HK-2 (cell line): ENCODE measurements around the gene PERM1.
"Not testable (repeated sequence)": the region's sequence is repeated elsewhere in the genome, so short reads cannot be mapped to it uniquely, and the experiment has no call there.

Experiments
- DNase-seq: peaks from one replicate; pipeline ENCODE4 v3.0.0-alpha.2; 2018; ENCODE audit not compliant: unreplicated experiment

Gene PERM1

DNA sequence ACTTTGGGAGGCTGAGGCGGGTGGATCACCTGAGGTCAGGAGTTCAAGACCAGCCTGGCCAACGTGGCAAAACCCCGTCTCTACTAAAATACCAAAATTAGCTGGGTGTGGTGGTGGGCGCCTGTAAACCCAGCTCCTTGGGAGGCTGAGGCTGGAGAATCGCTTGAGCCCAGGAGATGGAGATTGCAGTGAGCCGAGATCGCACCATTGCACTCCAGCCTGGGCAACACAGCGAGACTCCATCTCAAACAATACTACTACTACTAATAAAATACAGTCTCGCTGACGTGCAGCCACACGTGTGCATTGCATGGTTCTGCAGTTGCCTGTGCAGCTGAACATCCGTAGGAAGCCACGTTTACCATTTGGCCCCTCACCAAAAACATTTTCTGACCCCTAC, 35.1 kb downstream of the PERM1 start:
- not testable (repeated sequence) for DNase-seq

DNA sequence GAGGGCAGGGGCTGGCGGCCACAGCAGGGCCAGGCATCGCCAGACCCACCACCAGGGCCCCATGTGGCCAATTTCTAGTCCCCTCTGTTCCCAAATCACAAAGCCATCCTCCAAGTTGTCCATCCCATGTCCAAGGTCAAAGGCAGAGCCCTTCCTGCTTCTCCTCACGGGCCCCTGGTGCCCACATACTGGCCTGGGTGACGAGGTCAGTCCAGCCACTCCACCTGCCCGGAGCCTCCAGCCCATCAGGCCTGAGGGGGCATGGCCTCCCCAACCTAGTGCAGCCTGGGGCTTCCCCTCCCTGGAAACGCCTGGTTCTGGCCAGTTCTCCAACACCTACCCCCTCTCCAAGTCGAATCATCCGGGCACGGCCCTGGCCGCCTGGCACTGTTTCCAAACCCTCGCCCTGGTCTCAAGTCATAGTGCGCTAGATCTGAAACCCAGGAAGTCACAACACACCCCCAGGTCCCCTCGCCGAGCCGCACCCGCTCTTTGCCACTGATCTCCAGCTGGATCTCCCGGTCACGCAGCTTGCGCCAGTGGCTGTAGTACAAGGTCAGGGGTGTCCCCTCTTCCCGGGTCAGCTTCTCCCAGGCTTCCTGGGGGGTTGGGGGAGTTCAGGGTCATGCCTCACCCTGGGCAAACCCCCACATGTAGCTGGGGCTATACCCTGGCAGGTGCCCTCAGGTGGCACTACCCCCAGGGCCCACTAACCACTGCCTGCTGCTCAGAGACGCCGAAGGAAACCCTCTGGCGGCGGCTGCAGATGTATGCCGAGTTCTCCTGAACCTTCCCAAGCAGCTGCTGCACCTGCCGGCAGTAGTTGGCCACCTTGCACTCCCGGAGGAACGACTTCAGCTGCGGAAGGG, 36.0 kb downstream of the PERM1 start:
- DNase-seq, result no peak

DNA sequence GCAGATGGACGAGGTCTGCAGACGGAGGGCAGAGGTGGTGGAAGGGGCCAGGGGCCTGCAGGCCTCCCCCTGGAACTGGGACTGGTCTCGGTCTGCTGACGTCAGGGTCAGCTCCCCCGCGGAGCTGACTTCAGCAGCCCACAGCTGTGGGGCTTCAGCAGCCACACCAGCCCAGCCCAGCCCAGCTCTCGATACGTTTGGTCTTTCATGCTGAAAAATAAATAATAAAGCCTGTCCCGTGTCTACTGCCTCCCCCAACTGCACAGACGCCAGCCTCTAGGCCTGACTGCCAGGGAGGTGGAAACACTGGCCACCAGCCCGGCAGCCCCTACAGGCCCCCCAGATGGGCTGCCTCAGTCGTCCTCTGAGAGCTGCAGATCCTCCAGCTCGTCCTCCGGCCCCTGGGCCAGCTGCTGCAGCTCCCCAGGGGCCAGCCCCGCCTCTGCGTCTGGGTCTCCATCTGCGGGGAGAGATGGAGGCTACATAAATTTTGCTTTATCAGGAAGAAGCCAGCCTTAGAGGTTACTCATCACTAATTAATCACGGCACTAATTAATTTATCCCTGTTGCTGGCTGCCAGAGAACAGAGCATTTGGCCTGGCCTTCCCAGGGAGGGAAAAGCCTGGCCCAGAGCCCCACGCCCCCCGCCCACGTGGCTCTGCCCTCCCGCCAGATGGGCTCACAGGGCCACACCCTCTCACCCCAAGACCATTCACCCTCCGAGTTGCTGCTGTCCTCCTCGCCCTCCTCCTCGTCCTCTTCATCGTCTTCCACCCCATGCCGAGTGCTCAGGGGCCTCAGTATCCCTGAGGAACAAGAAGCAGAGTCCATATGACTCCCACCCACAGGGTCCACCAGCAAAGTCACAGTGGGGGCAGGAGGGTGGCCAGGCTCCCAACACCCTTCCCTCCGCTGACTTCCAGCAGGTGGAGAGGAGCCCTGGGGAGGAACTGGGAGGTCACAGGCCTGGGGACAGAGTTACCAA, 37.3 kb downstream of the PERM1 start:
- DNase-seq, result no peak

DNA sequence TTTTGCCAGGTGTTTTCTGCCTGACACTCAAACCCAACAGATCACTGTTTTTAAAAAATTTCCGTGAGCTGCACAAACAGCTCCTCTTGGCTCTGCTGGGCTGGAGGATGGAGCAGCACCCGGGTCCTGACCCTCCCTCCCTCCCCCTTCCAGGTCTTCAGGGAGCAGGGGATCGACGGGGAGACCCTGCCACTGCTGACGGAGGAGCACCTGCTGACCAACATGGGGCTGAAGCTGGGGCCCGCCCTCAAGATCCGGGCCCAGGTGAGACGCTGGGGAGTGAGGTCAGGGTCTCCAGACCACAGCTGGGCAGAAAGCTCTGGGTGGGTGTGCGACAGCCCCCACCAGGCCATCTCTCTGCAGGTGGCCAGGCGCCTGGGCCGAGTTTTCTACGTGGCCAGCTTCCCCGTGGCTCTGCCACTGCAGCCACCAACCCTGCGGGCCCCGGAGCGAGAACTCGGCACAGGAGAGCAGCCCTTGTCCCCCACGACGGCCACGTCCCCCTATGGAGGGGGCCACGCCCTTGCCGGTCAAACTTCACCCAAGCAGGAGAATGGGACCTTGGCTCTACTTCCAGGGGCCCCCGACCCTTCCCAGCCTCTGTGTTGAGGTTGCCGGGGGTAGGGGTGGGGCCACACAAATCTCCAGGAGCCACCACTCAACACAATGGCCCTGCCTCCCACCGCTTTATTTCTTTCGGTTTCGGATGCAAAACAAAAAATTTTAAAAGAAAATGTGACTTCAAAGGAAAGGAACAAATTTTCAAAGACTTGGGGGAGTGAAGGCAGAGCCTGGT, 38.1 kb downstream of the PERM1 start:
- DNase-seq, result no peak

- no peak for DNase-seq
Observed at GRCh38 chr1:942864-943533, 38.9 kb downstream of the PERM1 start.

GRCh38 chr1:942411-942821, 39.5 kb downstream of the PERM1 start:
- no peak for DNase-seq

DNA sequence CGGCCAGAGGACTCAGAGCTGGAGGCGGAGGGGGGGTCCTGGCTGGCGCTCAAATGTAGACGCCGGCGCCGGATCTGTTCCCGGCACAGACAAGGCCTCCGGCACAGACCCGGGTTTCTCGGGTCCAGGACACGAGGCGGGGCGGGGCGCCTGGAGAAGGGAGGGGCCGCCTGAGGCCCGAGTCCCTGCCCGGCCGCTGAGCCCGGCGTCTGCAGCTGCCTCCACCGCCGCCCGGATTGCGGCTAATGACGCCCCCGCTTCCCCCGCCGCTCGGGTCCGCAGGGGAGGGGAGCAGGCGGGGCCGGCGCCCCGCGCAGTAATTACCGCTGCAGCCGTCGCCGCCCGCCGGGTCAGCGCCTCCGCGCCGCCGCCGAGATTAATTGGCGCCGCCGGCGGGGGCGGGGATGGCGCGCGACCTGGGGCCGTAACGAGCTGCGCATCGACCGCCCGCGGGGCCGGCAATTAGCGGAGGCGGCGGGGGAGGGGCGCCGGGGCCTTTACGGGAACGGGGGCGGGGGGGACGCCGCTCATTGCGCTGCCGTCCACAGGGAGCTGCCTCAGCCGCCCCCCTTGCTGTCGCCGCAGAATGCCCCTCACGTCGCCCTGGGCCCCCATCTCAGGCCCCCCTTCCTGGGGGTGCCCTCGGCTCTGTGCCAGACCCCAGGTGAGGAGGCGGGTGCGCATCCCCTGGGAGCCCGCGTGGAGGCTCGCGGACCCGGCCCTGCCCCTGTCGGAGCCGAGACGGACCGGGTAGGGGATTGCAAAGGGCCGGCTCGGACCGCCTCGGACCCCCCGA, 40.1 kb downstream of the PERM1 start:
- peak; percentile 82 for DNase-seq

DNA sequence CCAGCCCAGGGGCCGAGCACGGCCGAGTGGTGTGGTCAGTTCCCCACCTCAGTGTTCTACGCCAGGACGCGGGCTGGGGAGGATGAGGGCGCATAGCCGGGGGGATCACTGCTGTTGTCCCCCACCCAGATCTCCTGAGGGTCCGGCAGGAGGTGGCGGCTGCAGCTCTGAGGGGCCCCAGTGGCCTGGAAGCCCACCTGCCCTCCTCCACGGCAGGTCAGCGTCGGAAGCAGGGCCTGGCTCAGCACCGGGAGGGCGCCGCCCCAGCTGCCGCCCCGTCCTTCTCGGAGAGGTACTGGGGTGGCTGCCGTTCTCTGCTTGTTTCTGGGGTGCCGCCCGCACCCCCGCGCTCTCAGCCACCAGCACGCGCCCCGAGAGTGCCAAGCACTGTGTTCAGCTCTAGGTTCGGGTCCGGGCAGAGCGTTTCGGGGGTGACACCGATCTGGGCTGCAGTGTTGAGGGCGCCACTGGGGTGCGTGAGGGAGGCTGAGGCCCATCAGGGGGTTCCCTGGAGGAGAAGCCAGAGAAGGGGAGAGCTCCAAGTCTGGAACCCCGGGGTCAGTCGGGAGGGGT, 40.8 kb downstream of the PERM1 start:
- no peak for DNase-seq

DNA sequence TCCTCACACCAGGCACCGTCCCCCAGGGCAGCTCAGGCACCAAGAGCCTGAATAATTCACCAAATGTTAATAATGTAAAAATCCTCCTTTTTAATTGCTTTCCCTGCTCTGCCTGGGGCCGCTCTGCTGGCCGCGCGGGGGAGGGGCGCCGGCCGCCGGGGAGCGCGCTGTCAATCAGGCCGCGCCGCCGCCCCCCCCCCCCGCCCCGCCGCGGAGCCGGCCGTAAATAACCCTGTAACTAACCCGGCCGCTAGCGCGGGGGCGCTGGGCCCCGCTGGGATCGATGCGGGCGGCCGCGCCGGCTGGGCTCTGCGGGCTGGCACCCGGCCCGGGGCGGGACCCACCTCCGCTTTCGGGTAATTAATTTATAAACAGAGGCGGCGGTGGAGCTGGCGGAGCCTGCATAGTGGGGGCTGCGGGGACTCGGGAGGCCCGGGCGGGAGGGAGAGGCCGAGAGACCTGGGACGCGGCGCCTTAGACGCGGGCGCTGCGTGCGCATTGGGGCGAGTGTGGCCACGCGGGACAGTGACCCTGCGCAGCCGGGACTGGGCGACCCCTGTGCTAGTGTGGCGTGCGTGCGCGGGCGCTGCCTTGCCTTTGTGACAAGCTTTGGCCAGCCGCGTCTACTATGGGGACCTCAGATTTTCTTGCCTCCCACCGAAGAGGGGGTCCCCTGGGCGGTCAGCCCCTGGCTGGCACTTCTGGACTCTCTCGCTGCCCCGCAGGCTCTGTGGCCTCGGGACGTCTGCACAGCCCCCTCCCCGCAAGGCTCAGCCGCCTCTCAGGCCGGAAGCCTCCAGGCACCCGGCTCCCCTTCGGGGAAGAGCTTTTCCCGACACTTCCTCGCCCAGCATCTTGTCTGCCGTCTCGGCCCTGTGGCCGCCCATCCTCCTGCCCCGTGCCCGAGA, 41.5 kb downstream of the PERM1 start:
- peak; percentile 89 for DNase-seq

GRCh38 chr1:939511-940106, 42.3 kb downstream of the PERM1 start:
- no peak for DNase-seq

GRCh38 chr1:938711-939489, 43.0 kb downstream of the PERM1 start:
- no peak for DNase-seq

DNA sequence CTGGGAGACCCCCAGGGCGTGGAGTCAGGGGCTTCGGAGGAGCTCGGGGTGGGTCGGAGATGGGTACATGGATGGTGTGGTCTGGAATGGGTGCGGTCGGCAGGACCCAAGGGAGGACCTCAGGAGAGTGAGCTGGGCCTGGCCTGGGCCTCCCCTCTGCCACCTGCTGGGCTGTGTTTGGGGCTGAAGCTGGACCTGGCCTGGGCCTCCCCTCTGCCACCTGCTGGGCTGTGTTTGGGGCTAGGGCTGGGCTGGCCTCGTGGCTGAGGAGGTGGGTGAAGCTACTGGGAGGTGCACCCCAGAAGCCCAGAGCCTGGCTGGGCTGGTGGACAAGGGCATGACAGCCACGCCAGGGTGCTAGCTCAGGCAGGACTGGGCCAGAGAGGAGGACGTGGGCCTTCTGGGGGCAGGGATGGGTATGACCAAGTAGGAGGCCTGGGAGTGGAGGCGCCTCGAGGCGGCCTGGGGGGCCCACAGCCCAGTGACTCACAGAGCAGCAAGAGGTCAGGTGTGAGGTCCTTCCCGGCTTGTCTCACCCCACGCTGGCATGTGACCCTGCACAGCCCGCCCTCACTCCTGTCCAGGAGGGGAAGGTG, 43.7 kb downstream of the PERM1 start:
- DNase-seq, result peak; percentile 89

GRCh38 chr1:937521-937920, 44.4 kb downstream of the PERM1 start:
- no peak for DNase-seq

GRCh38 chr1:936348-937264, 45.3 kb downstream of the PERM1 start:
- no peak for DNase-seq

GRCh38 chr1:935751-936231, 46.1 kb downstream of the PERM1 start:
- no peak for DNase-seq
